Stomach (tissue), 4 donors: ENCODE results near the gene EIF4A3.

Source experiments
- POLR2AphosphoS5 ChIP-seq, 3 donors: sonication (generic); formaldehyde crosslinking; IDR thresholded peaks; one replicate each; pipeline ENCODE4 v1.6.1; 2016; ENCODE audit warnings: antibody characterized with exemption in 3 of 3
- TF ChIP-seq, protein P1 (sequence below), 7 experiments: fragments of 450-650 bp in 4 of 7; fragments of 200-600 bp in 3 of 7; sonication (generic) in 3 of 7; IDR thresholded peaks; one replicate each; pipeline ENCODE4 v1.5.1; 2016 to 2019; ENCODE audit warnings: antibody characterized with exemption in 7 of 7, control low read depth in 2 of 7, mild to moderate bottlenecking in 1 of 7

DNA sequence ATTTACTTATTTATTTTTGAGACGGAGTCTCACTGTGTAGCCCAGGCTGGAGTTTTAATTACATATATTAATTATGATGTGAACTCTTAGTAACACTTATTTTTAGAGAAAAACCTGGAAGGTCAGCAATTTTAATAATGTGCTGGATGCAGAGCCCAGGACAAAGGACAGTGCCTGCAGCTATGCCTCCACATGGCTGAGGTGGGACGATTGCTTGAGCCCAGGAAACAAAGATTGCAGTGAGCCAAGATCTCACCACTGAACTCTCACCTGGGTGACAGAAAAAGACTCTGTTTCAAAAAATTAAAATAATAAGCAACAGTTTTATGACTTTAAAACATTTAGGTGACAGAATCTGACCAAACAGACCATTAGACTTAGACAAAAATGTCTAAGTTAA lies 11.9 kb upstream of the EIF4A3 start:
- no peak for TF ChIP-seq POLR2AphosphoS5 (IDR thresholded peaks at IDR 0.05)
- TF ChIP-seq, protein P1, sequence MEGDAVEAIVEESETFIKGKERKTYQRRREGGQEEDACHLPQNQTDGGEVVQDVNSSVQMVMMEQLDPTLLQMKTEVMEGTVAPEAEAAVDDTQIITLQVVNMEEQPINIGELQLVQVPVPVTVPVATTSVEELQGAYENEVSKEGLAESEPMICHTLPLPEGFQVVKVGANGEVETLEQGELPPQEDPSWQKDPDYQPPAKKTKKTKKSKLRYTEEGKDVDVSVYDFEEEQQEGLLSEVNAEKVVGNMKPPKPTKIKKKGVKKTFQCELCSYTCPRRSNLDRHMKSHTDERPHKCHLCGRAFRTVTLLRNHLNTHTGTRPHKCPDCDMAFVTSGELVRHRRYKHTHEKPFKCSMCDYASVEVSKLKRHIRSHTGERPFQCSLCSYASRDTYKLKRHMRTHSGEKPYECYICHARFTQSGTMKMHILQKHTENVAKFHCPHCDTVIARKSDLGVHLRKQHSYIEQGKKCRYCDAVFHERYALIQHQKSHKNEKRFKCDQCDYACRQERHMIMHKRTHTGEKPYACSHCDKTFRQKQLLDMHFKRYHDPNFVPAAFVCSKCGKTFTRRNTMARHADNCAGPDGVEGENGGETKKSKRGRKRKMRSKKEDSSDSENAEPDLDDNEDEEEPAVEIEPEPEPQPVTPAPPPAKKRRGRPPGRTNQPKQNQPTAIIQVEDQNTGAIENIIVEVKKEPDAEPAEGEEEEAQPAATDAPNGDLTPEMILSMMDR (IDR thresholded peaks at IDR 0.05), result no peak
